K562 (cell line): ENCODE data around the gene CYSTM1. TPM values are rescaled to one million over a fixed set of nuclear protein-coding genes. Genes with fewer than 3 reads are reported as not detected.

Experiments used
- CHD4 ChIP-seq: fragments of 200-600 bp; sonication (generic); IDR thresholded peaks from 3 replicates; pipeline ENCODE4 v1.6.1; 2012; ENCODE audit warnings: low read depth, mild to moderate bottlenecking, mixed read lengths, low read length, inconsistent platforms; ENCODE audit not compliant: insufficient read depth, insufficient replicate concordance, poor library complexity, severe bottlenecking
- CREB3L1 ChIP-seq: fragments of 450-650 bp; IDR thresholded peaks from 2 replicates; pipeline ENCODE4 v1.6.1; 2014; ENCODE audit warnings: low read depth, mild to moderate bottlenecking, moderate library complexity, borderline replicate concordance
- CREBBP ChIP-seq: IDR thresholded peaks from one replicate; pipeline ENCODE4 v1.6.1; 2012; ENCODE audit warnings: low read depth, mild to moderate bottlenecking, control low read depth, inconsistent platforms, low read length
- DPF2 ChIP-seq: fragments of 450-650 bp; IDR thresholded peaks from 2 replicates; pipeline ENCODE4 v1.6.1; 2016
- ESRRB ChIP-seq: fragments of 250-450 bp; sonication (Bioruptor Pico); IDR thresholded peaks from 2 replicates; pipeline ENCODE4 v1.5.0; 2020; ENCODE audit warnings: mild to moderate bottlenecking, moderate library complexity, borderline replicate concordance
- HINFP ChIP-seq: fragments of 450-650 bp; conservative IDR thresholded peaks from 2 replicates; pipeline ENCODE4 v1.6.1; 2016; ENCODE audit warnings: missing genetic modification characterization, low read depth, mild to moderate bottlenecking, control low read depth, missing compliant biosample characterization
- MNT ChIP-seq, 2 experiments: fragments of 450-650 bp; conservative IDR thresholded peaks; 2 replicates each; pipeline ENCODE4 v1.6.1; 2017; ENCODE audit warnings: mild to moderate bottlenecking in 2 of 2, moderate library complexity in 2 of 2
- MTA3 ChIP-seq: fragments of 450-650 bp; formaldehyde crosslinking; IDR thresholded peaks from 2 replicates; pipeline ENCODE4 v1.6.1; 2017; ENCODE audit warnings: mild to moderate bottlenecking, borderline replicate concordance
- NR2F6 ChIP-seq: fragments of 450-650 bp; formaldehyde crosslinking; IDR thresholded peaks from 2 replicates; pipeline ENCODE4 v1.4.0; 2020; ENCODE audit warnings: mild to moderate bottlenecking
- PHF8 ChIP-seq: fragments of 200-600 bp; sonication (generic); IDR thresholded peaks from 2 replicates; pipeline ENCODE4 v1.6.1; 2012; ENCODE audit warnings: mixed run types, mild to moderate bottlenecking, inconsistent platforms, low read length, moderate library complexity, borderline replicate concordance
- RBM25 ChIP-seq: fragments of 200-400 bp; formaldehyde crosslinking; IDR thresholded peaks from 2 replicates; pipeline ENCODE4 v1.6.1; 2018; ENCODE audit warnings: low read length, low read depth, moderate library complexity; ENCODE audit not compliant: severe bottlenecking
- SAP30 ChIP-seq: fragments of 200-600 bp; sonication (generic); IDR thresholded peaks from 2 replicates; pipeline ENCODE4 v1.6.1; 2012; ENCODE audit warnings: borderline replicate concordance, low read depth, mild to moderate bottlenecking, moderate library complexity, low read length, control low read depth, inconsistent platforms; ENCODE audit not compliant: insufficient read depth, poor library complexity, severe bottlenecking
- ZFP30 ChIP-seq: fragments of 250-450 bp; sonication (Bioruptor Pico); IDR thresholded peaks from 2 replicates; pipeline ENCODE4 v1.8.0; 2022; ENCODE audit warnings: moderate library complexity, mild to moderate bottlenecking, inconsistent platforms, borderline replicate concordance
- ZNF134 ChIP-seq: fragments of 250-450 bp; sonication (Bioruptor Pico); conservative IDR thresholded peaks from 2 replicates; pipeline ENCODE4 v1.4.0; 2020
- ZNF41 ChIP-seq: fragments of 250-450 bp; sonication (Bioruptor Pico); conservative IDR thresholded peaks from 2 replicates; pipeline ENCODE4 v1.4.0; 2020; ENCODE audit warnings: mild to moderate bottlenecking
- ZNF79 ChIP-seq: fragments of 250-450 bp; sonication (Bioruptor Pico); IDR thresholded peaks from 2 replicates; pipeline ENCODE4 v1.4.0; 2020; ENCODE audit warnings: low read depth, mild to moderate bottlenecking, moderate library complexity
- polyA plus RNA-seq, 8 experiments: library from polyadenylated mRNA; depleted of rRNA in 4 of 8; stranded (reverse) in 5 of 8; unstranded in 3 of 8; fragments of >200 nt; fragmentation: Nextera tagmentation in 2 of 8; fragmentation: Illumina TruSeq in 1 of 8; extraction: Ambion mirVana in 2 of 8; extraction: Trizol in 1 of 8; gene quantifications; 2 replicates each; pipeline versions ENCODE4 v1.2.1 to v1.2.3, GENCODE V29; 2011 to 2014; ENCODE audit warnings: inconsistent platforms in 1 of 8, missing spikeins in 1 of 8
- total RNA-seq, 7 experiments: library from RNA; depleted of rRNA in 6 of 7; stranded (reverse); fragments of >200 nt in 6 of 7; fragmentation: Illumina TruSeq in 2 of 7; extraction: Trizol in 2 of 7; gene quantifications; 2 replicates each; pipeline versions ENCODE4 v1.2.1 to v1.2.3, GENCODE V29; 2011 to 2021; ENCODE audit warnings: low replicate concordance in 1 of 7
- TF ChIP-seq, protein P1 (sequence below): fragments of 450-650 bp; IDR thresholded peaks from 2 replicates; pipeline ENCODE4 v1.6.1; 2018; ENCODE audit warnings: mild to moderate bottlenecking, low read depth; ENCODE audit not compliant: partially characterized antibody
- TF ChIP-seq, protein P2 (sequence below): fragments of 250-450 bp; sonication (Bioruptor Pico); IDR thresholded peaks from 2 replicates; pipeline ENCODE4 v1.4.0; 2020

The CYSTM1 gene
- total and polyA plus RNA-seq, 9 of the 15 experiments (the other 6 are each of a cell fraction or from before 2014, with no cell fraction given), result 76.1 to 422 (median 108) TPM

DNA sequence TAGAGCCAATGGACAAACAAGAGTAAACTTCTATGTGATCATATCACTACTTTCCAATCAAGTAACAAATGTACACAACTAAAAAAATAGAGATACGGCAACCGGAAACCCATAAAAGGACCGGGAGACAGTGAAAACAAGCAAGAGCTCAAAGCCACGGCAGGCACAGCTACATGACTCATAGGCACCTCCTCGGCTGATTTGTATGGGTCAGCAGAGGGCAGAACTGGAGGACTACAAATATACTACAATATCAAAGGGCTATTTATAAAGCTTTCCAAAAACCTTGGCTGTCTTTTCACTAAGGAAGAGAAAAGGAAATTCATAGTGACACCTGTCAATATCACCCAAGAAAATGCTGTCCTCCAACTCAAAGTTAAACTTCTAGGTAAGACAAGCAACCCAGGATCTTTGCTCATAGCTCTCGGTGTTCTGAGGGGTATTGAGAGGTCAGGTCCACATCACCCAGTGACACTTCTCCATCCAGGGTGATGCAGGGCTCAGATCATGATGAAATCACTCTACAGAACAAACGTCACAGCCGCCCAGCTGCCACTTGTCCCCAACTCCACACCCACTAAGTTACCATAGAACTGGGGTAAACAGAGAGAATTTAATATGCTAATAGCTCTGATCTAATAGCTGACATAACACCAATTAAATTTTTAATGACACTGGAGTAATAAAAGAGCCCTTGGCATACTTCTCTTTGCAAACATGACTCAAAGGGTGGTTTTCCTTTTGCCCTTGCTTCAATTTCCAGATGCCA lies 86.6 kb downstream of the CYSTM1 start (continued):
- TF ChIP-seq, protein P1, sequence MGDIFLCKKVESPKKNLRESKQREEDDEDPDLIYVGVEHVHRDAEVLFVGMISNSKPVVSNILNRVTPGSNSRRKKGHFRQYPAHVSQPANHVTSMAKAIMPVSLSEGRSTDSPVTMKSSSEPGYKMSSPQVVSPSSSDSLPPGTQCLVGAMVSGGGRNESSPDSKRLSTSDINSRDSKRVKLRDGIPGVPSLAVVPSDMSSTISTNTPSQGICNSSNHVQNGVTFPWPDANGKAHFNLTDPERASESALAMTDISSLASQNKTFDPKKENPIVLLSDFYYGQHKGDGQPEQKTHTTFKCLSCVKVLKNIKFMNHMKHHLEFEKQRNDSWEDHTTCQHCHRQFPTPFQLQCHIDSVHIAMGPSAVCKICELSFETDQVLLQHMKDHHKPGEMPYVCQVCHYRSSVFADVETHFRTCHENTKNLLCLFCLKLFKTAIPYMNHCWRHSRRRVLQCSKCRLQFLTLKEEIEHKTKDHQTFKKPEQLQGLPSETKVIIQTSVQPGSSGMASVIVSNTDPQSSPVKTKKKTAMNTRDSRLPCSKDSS, result no peak
- TF ChIP-seq CHD4, result no peak
- peak; percentile 75 for TF ChIP-seq MTA3
- TF ChIP-seq MNT (conservative IDR thresholded peaks at IDR 0.05), result peak in 1 of 2 experiments; percentile 35; a peak in 1 of 4 replicates
- TF ChIP-seq SAP30, result no peak
- TF ChIP-seq ZNF134 (CRISPR knock-in tag), result no peak
- TF ChIP-seq CREB3L1, result peak; percentile 45; the same call in 1 of the 2 replicates
- no peak for TF ChIP-seq RBM25
- TF ChIP-seq PHF8, result no peak
- no peak for TF ChIP-seq ZNF79
- TF ChIP-seq ZNF41 (CRISPR knock-in tag), result 0 out of 2 replicates have a peak, but pooled peaks have one; percentile 48
- TF ChIP-seq CREBBP, result no peak
- TF ChIP-seq NR2F6 (CRISPR knock-in tag), result no peak
- TF ChIP-seq, protein P2, sequence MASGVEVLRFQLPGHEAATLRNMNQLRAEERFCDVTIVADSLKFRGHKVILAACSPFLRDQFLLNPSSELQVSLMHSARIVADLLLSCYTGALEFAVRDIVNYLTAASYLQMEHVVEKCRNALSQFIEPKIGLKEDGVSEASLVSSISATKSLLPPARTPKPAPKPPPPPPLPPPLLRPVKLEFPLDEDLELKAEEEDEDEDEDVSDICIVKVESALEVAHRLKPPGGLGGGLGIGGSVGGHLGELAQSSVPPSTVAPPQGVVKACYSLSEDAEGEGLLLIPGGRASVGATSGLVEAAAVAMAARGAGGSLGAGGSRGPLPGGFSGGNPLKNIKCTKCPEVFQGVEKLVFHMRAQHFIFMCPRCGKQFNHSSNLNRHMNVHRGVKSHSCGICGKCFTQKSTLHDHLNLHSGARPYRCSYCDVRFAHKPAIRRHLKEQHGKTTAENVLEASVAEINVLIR (CRISPR knock-in tag), result no peak
- TF ChIP-seq ESRRB (CRISPR knock-in tag), result no peak
- no peak for TF ChIP-seq ZFP30 (CRISPR knock-in tag)
- TF ChIP-seq HINFP (tag), result no peak
- peak; percentile 83 for TF ChIP-seq DPF2
